Activated CD4-positive, alpha-beta T cell treated with anti-CD3 and anti-CD28 coated beads for 24 hours (primary cell): ENCODE results near the gene LRRC74B.

ENCODE experiments used
- DNase-seq, 2 donors: peaks; one replicate each; pipeline ENCODE4 v3.0.0-alpha.2; 2020; ENCODE audit warnings: low read depth in 2 of 2

The LRRC74B gene

DNA sequence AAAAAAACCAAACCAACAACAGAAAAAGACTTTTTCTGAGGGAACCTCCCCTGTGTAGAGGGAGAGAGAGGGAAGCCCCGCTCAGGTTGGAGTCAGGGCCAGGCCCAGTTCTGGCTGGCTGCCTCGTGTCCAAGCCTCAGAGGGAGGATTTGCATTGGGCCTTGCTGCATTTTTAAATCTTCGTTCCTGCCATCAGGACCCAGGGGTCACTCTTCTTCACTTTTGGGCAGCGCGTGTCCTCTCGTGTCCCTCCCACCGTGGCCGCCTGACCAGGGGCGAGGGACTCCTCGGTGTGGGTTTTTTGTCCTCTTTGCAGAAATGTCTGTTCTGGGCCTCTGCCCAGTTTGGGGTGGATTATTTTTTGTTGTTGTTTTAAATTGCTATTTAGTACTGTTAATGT, 57.9 kb downstream of the LRRC74B start:
- DNase-seq = no peak

DNA sequence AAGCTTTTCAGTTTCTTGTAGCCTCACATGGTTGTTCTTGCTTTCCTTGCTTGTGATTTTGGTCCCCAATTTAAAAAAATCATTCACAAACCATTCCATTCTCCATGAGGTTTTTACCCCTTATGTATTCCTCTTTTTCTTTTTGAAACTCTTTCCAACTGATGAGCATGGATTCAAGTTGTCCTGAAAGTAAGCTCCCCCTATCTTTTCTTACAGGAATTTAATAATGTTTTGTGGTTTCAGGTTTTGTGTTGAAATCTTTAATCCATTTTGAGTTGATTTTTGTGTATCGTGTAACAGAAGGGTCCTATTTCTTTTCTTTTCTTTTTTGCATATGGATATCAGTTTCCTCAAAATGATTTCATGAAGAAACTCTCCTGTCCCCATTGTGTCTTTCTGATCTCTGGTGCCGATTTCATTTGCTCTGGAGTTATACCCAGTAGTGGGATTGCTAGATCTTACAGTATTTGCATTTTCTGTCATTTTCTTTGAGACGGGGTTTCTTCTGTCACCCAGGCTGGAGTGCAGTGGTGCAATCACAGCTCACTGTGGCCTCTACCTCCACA, 58.5 kb downstream of the LRRC74B start:
- no peak for DNase-seq

DNA sequence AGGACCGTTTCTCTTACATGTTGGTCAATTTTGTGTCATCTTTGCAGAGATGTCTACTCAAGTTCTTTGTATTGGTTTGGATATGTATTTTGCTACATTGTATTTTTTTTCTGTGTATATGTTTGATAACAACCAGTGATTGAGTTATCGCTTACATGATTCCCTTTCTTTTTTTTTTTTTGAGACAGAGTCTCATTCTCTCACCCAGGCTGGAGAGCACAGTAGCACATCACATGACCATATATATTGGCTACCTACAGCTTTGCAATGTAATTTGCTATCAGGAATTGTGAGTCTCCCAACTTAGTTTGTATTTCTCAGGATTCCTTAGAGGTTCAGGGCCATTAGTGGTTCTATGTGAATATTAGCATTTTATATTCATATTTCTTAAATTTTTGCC, 59.5 kb downstream of the LRRC74B start:
- DNase-seq = no peak

DNA sequence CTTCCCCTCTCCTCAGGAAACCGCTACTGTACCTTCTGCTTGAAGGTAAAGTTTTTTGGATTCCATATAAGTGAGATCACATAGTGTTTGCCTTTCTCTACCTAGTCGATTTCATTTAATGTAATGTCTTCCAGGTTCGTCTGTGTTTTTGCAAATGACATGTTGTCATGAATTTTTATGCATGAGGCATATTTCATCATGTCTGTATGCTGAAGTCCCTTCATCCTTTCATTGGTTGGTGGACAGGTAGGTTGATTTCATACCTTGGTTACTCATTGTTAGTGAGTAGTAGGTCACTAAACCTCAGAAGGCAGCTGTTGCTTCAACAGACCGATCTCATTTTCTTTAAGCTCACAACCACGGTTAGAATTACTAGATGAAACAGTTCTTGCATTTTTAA, 60.3 kb downstream of the LRRC74B start:
- DNase-seq = no peak

DNA sequence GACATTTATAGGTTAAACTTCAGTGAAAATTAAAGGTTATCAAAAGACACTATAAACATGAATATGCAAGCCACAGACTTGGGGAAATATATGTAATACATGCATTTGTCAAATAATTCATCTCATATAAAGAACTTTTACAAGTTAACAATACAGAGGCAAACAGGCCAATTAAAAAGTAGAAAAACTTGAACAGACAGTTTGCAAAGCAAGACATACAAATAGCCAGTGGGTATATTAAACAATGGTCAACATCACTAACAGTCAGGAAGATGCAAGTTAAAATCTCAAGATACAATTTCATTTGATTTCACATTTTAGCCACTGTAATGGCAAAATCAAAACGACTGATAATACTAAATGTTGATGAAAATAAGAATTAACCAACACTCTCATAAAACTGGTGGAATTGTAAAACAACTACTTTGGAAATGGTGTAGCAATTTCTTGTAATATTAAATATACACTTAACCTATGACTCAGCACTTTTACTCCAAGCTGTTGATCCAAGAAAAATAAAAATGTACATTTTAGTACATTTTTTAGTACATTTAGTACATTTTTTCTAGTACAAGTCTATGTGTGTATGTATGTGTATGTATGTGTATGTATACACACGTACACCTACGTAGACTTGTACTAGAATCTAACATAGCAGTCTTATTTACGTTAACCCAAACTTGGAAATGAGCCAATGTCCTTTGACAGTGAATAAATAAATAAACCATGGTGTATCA, 62.8 kb downstream of the LRRC74B start:
- DNase-seq = no peak
